Inflammatory macrophage treated with lipopolysaccharide for 4 hours (primary cell): ENCODE measurements around the gene FKBP14.

Experiments used
- DNase-seq: peaks from one replicate; pipeline ENCODE4 v3.0.0-alpha.2; 2020

Gene FKBP14

GRCh38 chr7:30032310-30033125 is 6.0 kb upstream of the FKBP14 start:
- no peak for DNase-seq

- DNase-seq, result no peak
Measured at GRCh38 chr7:30029696-30030095, 3.2 kb upstream of the FKBP14 start.

- DNase-seq, result peak; percentile 62
Measured at GRCh38 chr7:30028749-30029635, 2.5 kb upstream of the FKBP14 start.

- peak; percentile 84 for DNase-seq
Measured at GRCh38 chr7:30028216-30028748, 1.8 kb upstream of the FKBP14 start, which contains the start of gene PLEKHA8. Gene PLEKHA8 (plus strand): TSS chr7:30028412. CDS start chr7:30028763, 351 bp downstream.

GRCh38 chr7:30027740-30028215 is 1.3 kb upstream of the FKBP14 start:
- no peak for DNase-seq

GRCh38 chr7:30027065-30027456 is 559 bp upstream of the FKBP14 start:
- peak; percentile 65 for DNase-seq

- DNase-seq, result no peak
Measured at GRCh38 chr7:30023524-30023923, 3.0 kb downstream of the FKBP14 start.

GRCh38 chr7:30022991-30023390 is 3.5 kb downstream of the FKBP14 start:
- DNase-seq, result no peak

GRCh38 chr7:30020535-30020934 is 6.0 kb downstream of the FKBP14 start:
- no peak for DNase-seq

GRCh38 chr7:30019960-30020359 is 6.5 kb downstream of the FKBP14 start:
- no peak for DNase-seq

GRCh38 chr7:30019387-30019786 is 7.1 kb downstream of the FKBP14 start:
- no peak for DNase-seq

GRCh38 chr7:30018451-30018850 is 8.1 kb downstream of the FKBP14 start:
- DNase-seq, result no peak

GRCh38 chr7:30012757-30013156 is 13.7 kb downstream of the FKBP14 start:
- no peak for DNase-seq

- no peak for DNase-seq
Measured at GRCh38 chr7:30010021-30010420, 16.5 kb downstream of the FKBP14 start.

GRCh38 chr7:30005464-30005863 is 21.0 kb downstream of the FKBP14 start:
- no peak for DNase-seq

GRCh38 chr7:30003098-30003497 is 23.4 kb downstream of the FKBP14 start:
- no peak for DNase-seq

GRCh38 chr7:30001998-30002397 is 24.5 kb downstream of the FKBP14 start:
- DNase-seq, result peak; percentile 4

GRCh38 chr7:29998489-29998888 is 28.0 kb downstream of the FKBP14 start:
- no peak for DNase-seq

- DNase-seq, result no peak
Measured at GRCh38 chr7:29996321-29996720, 30.2 kb downstream of the FKBP14 start.

GRCh38 chr7:29995652-29996051 is 30.9 kb downstream of the FKBP14 start:
- no peak for DNase-seq

- DNase-seq, result no peak
Measured at GRCh38 chr7:29993140-29993539, 33.4 kb downstream of the FKBP14 start.

GRCh38 chr7:29991937-29992336 is 34.6 kb downstream of the FKBP14 start:
- no peak for DNase-seq

- DNase-seq, result no peak
Measured at GRCh38 chr7:29990931-29991330, 35.6 kb downstream of the FKBP14 start.
